Memory B cell (primary cell): Measurements from ENCODE around the gene CACFD1.
"Not testable (repeated sequence)": the region's sequence is repeated elsewhere in the genome, so short reads cannot be mapped to it uniquely, and the experiment has no call there.

Experiments
- ATAC-seq: fragments of 150-1000 bp; cut with Tn5 transposase; 2 replicates; pipeline ENCODE4 v1.10.0; 2021; ENCODE audit warnings: low read depth, mild to moderate bottlenecking, moderate library complexity
- DNase-seq, 2 donors: peaks; one replicate each; pipeline ENCODE4 v3.0.0; 2022; ENCODE audit warnings: low spot score in 2 of 2
- H3K27ac Mint-ChIP-seq: one replicate; pipeline ENCODE4 v1.8.0; 2022; ENCODE audit warnings: mild to moderate bottlenecking, moderate library complexity, mixed read lengths
- H3K27me3 Mint-ChIP-seq: one replicate; pipeline ENCODE4 v1.8.0; 2022; ENCODE audit warnings: mixed read lengths
- H3K36me3 Mint-ChIP-seq: one replicate; pipeline ENCODE4 v1.8.0; 2022; ENCODE audit warnings: mild to moderate bottlenecking, mixed read lengths
- H3K4me1 Mint-ChIP-seq: one replicate; pipeline ENCODE4 v1.8.0; 2022; ENCODE audit warnings: mixed read lengths
- H3K4me3 Mint-ChIP-seq: one replicate; pipeline ENCODE4 v1.8.0; 2022; ENCODE audit warnings: mild to moderate bottlenecking, moderate library complexity, mixed read lengths
- H3K9me3 Mint-ChIP-seq: one replicate; pipeline ENCODE4 v1.8.0; 2022; ENCODE audit warnings: mixed read lengths

CACFD1 gene

DNA sequence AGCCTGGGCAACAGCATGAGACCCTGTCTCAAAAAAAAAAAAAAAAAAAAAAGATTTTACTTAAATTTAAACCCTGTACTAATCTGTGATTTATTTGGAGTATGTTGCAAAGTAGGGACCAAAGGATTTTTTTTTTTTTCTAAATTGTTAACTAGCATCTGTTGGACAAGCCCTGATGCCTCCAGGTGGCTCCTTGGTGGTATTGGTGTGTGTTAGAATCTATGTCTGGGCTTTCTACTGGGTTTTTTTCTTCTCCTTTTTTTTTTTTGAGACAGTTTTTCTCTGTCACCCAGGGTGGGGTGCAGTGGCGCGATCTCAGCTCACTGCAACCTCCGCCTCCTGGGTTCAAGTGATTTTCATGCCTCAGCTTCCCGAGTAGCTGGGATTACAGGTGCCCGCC lies 7.9 kb upstream of the CACFD1 start:
- peak; percentile 83 for ATAC-seq
- H3K27ac Mint-ChIP-seq, H3K4me3 Mint-ChIP-seq: not testable (repeated sequence)

DNA sequence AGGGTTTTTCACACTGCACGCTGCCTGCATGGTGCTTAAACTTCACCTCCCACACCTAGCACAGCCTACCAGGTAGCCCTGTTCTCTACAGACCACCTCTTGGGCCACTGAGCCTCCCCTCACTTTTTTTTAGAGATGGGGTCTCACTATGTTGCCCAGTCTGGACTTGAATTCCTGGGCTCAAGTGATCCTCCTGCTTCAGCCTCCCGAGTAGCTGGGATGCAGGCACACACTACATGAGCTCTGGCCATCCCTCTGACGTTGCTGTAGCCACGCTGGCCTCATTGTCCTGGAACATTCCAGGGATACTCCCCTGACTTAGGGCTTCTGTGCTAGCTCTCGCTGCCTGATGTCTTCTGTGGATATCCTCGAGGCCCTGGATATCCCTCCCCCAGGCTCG lies 7.2 kb upstream of the CACFD1 start:
- H3K9me3 Mint-ChIP-seq = no peaks in the 10 kb centered on the region
- no peaks in the 10 kb centered on the region for H3K27me3 Mint-ChIP-seq
- no peaks in the 10 kb centered on the region for H3K36me3 Mint-ChIP-seq
- ATAC-seq (no peak), DNase-seq (no peak)
- no peaks in the 10 kb centered on the region for H3K4me1 Mint-ChIP-seq
- no peak overlapping the region for H3K27ac Mint-ChIP-seq
- no peak overlapping the region for H3K4me3 Mint-ChIP-seq

More for the DNA sequence above, 7.9 kb upstream of the CACFD1 start:
- not testable (repeated sequence) for H3K9me3 Mint-ChIP-seq, DNase-seq, H3K4me1 Mint-ChIP-seq, H3K27me3 Mint-ChIP-seq, H3K36me3 Mint-ChIP-seq

DNA sequence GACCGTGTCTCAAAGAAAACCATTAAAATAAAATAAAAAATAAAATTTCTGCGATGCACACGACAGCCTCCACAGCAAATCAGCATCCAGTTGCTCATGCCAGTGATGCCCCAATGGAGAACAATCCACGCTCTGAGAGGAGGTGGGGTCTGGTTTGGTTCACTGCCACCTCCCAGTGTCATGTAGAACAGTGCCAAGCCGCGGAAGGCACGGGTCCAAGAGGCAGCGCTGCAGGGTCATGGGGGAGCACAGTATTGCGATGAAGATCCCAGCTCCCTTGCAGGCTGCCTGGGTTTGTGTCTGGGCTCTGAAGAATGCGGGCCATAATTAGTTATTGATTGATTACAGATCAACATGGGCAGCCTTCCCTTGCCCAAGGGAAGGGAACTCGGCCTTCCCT lies 6.1 kb upstream of the CACFD1 start:
- DNase-seq (no peak), ATAC-seq (no peak)
- H3K27me3 Mint-ChIP-seq = no peaks in the 10 kb centered on the region
- H3K36me3 Mint-ChIP-seq = no peaks in the 10 kb centered on the region
- no peaks in the 10 kb centered on the region for H3K9me3 Mint-ChIP-seq
- H3K27ac Mint-ChIP-seq = no peak overlapping the region
- H3K4me3 Mint-ChIP-seq = no peak overlapping the region
- no peaks in the 10 kb centered on the region for H3K4me1 Mint-ChIP-seq

DNA sequence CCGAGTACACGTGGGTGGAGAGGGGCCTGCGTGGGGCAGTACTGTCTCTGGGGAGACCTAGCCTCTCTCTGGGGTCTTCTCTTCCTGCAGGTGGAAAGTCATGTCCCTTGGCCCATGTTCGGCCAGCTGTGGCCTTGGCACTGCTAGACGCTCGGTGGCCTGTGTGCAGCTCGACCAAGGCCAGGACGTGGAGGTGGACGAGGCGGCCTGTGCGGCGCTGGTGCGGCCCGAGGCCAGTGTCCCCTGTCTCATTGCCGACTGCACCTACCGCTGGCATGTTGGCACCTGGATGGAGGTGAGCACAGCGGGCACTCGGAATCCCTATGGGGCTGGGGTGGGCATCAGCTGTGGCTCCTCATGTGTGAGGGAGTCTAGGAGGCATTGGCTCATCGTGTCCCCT lies 5.5 kb upstream of the CACFD1 start:
- DNase-seq (no peak), ATAC-seq (no peak)
- H3K27me3 Mint-ChIP-seq = no peaks in the 10 kb centered on the region
- H3K27ac Mint-ChIP-seq = no peak overlapping the region
- H3K4me1 Mint-ChIP-seq = no peaks in the 10 kb centered on the region
- H3K36me3 Mint-ChIP-seq = no peaks in the 10 kb centered on the region
- no peak overlapping the region for H3K4me3 Mint-ChIP-seq
- H3K9me3 Mint-ChIP-seq = no peaks in the 10 kb centered on the region

DNA sequence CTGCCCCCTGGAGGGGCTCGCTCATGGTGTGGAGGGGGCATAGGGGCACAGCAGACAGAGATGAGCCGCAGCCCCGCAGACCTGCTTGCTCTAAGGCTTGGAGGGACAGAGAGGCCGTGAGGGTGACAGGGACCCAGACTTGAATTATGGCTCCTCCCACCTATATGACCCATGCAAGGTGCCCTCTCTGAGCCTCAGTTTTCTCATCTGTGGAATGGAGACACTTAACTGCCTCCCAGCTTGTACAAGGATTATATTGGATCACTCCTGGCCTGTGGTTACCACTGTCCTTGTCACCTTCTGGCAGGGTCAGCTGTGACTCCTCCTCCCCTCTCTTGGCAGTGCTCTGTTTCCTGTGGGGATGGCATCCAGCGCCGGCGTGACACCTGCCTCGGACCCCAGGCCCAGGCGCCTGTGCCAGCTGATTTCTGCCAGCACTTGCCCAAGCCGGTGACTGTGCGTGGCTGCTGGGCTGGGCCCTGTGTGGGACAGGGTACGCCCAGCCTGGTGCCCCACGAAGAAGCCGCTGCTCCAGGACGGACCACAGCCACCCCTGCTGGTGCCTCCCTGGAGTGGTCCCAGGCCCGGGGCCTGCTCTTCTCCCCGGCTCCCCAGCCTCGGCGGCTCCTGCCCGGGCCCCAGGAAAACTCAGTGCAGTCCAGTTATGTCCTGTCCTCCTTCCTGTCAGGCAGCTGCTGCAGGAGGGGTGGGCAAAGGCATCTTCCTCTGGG lies 4.7 kb upstream of the CACFD1 start:
- H3K27ac Mint-ChIP-seq = no peak overlapping the region
- H3K9me3 Mint-ChIP-seq = no peaks in the 10 kb centered on the region
- ATAC-seq = no peak
- no peaks in the 10 kb centered on the region for H3K36me3 Mint-ChIP-seq
- H3K4me1 Mint-ChIP-seq = no peaks in the 10 kb centered on the region
- DNase-seq = no peak
- no peaks in the 10 kb centered on the region for H3K27me3 Mint-ChIP-seq
- H3K4me3 Mint-ChIP-seq = no peak overlapping the region

DNA sequence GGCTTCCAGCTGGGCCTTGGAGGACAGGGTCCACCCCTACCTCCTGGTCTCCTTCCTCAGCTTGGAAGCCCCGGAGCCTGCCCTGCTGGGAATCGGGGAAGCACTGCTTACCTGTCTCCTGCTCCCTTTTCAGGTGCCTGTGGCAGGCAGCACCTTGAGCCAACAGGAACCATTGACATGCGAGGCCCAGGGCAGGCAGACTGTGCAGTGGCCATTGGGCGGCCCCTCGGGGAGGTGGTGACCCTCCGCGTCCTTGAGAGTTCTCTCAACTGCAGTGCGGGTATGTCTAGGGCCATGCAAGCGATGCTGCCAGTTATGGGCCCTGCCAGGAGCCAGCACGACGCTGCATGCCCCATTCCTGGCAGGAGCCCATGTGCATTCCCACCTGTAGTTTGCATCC lies 3.8 kb upstream of the CACFD1 start:
- DNase-seq (no peak), ATAC-seq (no peak)
- H3K4me1 Mint-ChIP-seq = peaks cover 4% of the 10 kb centered on the region
- H3K27ac Mint-ChIP-seq = no peak overlapping the region
- no peak overlapping the region for H3K4me3 Mint-ChIP-seq
- no peaks in the 10 kb centered on the region for H3K36me3 Mint-ChIP-seq
- no peaks in the 10 kb centered on the region for H3K9me3 Mint-ChIP-seq
- H3K27me3 Mint-ChIP-seq = no peaks in the 10 kb centered on the region

DNA sequence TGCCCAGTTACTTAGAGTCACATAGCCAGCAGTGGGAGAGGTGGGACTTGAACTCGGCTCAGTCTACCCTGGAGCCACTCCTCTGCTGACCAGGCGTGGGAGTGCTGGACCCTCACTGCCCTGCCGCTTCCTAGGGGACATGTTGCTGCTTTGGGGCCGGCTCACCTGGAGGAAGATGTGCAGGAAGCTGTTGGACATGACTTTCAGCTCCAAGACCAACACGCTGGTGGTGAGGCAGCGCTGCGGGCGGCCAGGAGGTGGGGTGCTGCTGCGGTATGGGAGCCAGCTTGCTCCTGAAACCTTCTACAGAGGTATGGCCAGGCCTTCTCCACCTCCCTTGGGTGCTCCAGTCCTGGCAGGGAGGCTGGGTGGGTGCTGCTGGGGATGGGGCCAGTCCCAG lies 3.4 kb upstream of the CACFD1 start:
- H3K36me3 Mint-ChIP-seq = no peaks in the 10 kb centered on the region
- no peak overlapping the region for H3K27ac Mint-ChIP-seq
- ATAC-seq (no peak), DNase-seq (no peak)
- H3K9me3 Mint-ChIP-seq = no peaks in the 10 kb centered on the region
- no peak overlapping the region for H3K4me3 Mint-ChIP-seq
- H3K27me3 Mint-ChIP-seq = no peaks in the 10 kb centered on the region
- H3K4me1 Mint-ChIP-seq = peaks cover 7% of the 10 kb centered on the region

DNA sequence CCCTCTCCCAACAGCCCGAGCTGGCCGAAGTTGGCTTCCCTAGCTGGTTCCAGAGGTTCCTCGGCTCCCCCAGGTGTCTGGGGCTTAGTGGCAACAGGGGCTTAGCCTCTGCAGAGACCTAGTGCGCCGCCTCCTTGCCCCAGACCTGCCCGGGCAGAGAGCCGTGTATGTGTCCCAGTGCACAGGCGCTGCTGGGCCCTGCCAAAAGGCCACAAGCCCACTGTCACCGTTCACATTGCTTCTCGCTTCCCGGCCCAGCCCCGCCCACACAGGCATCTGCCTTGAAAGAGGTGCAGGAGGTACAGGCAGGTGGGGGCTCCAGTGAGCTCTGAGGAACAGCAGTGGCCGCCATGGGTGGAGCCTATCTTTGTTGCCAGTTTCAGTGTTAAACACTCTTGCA lies 2.5 kb upstream of the CACFD1 start:
- Mint-ChIP-seq H3K27me3 (no peaks in the 10 kb centered on the region), H3K4me3 (no peak overlapping the region), H3K27ac (no peak overlapping the region), H3K36me3 (no peaks in the 10 kb centered on the region), H3K9me3 (no peaks in the 10 kb centered on the region), H3K4me1 (peaks cover 11% of the 10 kb centered on the region)
- DNase-seq = no peak
- no peak for ATAC-seq

DNA sequence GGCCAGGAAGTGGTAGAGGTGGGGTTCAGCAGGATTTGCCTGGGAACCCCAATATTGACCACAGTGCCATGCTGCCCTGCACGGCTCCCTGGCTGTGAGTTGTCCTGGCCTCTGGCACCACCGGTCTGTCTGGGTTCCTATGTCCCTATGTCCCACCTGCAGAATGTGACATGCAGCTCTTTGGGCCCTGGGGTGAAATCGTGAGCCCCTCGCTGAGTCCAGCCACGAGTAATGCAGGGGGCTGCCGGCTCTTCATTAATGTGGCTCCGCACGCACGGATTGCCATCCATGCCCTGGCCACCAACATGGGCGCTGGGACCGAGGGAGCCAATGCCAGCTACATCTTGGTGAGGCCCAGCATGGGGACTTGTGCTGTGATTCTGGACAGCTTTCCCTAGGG lies 2.0 kb upstream of the CACFD1 start:
- Mint-ChIP-seq H3K27ac (no peak overlapping the region), H3K27me3 (no peaks in the 10 kb centered on the region), H3K36me3 (no peaks in the 10 kb centered on the region), H3K9me3 (no peaks in the 10 kb centered on the region), H3K4me3 (no peak overlapping the region), H3K4me1 (peaks cover 14% of the 10 kb centered on the region)
- ATAC-seq (no peak), DNase-seq (no peak)

DNA sequence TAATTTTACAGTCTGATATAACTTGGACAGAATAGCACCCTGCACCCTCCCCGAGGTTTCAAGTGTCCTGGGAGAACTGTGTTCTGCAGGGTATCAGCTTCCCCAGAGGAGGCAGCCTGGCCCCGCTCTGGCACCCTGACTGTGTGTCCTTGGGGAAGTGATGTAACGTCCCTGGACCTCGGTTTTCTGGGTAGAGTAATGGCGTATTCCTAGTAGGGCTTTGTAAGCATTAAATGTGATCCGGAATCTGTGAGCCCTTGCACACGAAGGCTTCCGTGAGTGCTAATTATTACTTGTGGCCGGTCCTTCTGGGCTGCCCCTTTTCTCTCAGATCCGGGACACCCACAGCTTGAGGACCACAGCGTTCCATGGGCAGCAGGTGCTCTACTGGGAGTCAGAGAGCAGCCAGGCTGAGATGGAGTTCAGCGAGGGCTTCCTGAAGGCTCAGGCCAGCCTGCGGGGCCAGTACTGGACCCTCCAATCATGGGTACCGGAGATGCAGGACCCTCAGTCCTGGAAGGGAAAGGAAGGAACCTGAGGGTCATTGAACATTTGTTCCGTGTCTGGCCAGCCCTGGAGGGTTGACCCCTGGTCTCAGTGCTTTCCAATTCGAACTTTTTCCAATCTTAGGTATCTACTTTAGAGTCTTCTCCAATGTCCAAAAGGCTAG lies 1.0 kb upstream of the CACFD1 start:
- Mint-ChIP-seq H3K36me3 (no peaks in the 10 kb centered on the region), H3K27ac (no peak overlapping the region), H3K9me3 (no peaks in the 10 kb centered on the region), H3K4me3 (no peak overlapping the region), H3K4me1 (peaks cover 20% of the 10 kb centered on the region), H3K27me3 (no peaks in the 10 kb centered on the region)
- DNase-seq (no peak), ATAC-seq (no peak)

DNA sequence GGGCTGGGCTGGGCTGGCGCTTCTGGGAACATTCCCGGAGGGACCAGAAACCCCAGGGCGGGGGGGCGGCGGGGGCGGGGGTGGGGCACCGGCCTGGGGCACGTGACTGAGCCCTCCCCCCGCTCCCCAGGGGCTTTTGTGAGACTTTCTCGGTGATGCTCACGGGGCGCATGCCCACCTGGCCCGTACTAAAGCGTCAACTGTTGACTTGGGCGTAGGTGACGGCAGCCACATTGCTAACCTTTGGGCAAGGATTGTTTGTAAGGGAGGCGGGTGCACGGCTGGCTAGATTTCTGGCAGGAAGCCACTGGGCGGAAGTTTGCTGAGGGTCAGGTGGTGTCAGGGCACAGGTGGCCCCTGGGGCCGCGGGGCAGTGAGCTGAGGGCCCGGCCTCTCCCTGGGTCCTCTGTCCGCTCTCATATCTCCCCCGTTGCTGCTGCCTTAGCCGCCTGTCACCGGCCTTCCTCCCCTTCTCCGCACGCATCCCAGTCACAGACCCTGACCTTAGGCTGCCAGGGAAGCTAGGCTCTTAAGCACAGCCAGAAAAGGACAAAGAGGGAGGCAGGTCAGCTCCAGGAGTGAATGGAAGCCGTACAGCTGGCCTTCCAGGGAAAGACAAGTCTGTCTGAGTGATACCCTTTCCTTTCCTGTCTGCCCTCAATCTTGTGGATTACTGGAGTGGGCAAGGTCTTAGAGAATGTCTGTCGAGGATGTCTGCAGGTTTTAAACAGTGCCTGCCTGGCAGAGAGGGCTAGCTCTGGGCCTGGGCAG lies 812 bp downstream of the CACFD1 start:
- peaks cover 26% of the 10 kb centered on the region for H3K4me1 Mint-ChIP-seq

DNA sequence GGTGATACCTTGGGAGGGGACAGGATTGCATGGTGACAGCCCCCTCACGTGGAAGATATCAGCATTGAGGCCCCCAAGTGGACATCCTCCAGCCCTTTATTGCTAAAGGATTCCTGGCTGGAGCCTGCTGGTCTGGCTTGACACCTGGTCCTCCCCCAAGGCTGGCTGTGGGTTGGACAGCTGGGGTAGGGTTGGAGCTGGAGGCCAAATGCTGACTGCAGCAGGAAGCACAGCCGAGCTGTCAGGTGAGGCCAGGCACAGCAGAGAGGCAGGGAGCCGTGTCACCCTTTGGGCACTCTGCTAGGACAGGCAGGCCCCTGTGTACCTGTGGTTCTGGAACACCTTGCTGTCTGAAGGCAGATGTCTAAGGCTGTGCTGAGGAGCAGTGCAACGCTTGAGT lies 2.2 kb downstream of the CACFD1 start:
- Mint-ChIP-seq H3K27ac (peak overlapping the region; percentile 97), H3K9me3 (no peaks in the 10 kb centered on the region)
- no peak for ATAC-seq

More for the DNA sequence above, 812 bp downstream of the CACFD1 start:
- Mint-ChIP-seq H3K4me3 (peak overlapping the region; percentile 82), H3K27me3 (no peaks in the 10 kb centered on the region), H3K36me3 (peaks cover 2% of the 10 kb centered on the region), H3K9me3 (no peaks in the 10 kb centered on the region), H3K27ac (peak overlapping the region; percentile 97)
- ATAC-seq (peak; percentile 56), DNase-seq (peak in 1 of 2 donors; percentile 88)

DNA sequence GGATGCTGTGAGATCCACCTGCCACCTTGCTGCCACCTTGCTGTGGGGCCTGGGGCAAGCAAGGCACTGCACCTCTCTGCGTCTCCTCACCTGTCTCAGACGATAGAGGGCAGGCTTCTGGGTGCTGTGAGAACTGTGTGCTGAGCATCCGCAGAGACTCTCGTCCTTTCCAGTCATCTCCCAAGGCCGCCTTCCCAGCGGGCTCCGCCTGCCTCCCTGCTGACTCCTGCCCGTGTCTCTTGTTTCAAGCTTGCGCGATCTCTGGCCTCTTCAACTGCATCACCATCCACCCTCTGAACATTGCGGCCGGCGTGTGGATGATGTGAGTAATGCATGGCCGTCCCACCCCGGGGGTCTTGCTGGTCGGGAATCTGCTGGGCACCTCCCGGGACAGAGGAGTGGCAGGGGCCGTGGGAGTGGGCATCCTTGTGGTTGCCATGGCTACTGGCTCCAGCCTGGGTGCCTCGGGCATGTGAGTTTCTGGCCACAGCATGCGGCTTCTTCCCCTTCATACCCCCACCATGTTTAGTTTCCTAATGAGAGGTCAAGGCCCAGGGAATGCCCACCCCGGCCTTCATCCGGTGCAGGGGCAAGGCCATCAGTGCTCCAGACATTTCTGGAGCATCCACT lies 3.6 kb downstream of the CACFD1 start:
- peak overlapping the region; percentile 72 for H3K27ac Mint-ChIP-seq
- DNase-seq = no peak
- no peaks in the 10 kb centered on the region for H3K27me3 Mint-ChIP-seq
- H3K9me3 Mint-ChIP-seq = no peaks in the 10 kb centered on the region
- peaks cover 2% of the 10 kb centered on the region for H3K36me3 Mint-ChIP-seq
- peaks cover 26% of the 10 kb centered on the region for H3K4me1 Mint-ChIP-seq
- H3K4me3 Mint-ChIP-seq = no peak overlapping the region
- no peak for ATAC-seq

More for the DNA sequence above, 2.2 kb downstream of the CACFD1 start:
- peaks cover 2% of the 10 kb centered on the region for H3K36me3 Mint-ChIP-seq
- H3K27me3 Mint-ChIP-seq = no peaks in the 10 kb centered on the region
- no peak overlapping the region for H3K4me3 Mint-ChIP-seq
- peaks cover 26% of the 10 kb centered on the region for H3K4me1 Mint-ChIP-seq
- no peak for DNase-seq
